Endothelial cell of umbilical vein (primary cell): ENCODE data around the gene PHEX. TPM values are rescaled to one million over a fixed set of nuclear protein-coding genes. Genes with fewer than 3 reads are reported as not detected.

Experiments used
- BruUV-seq: library from RNA; stranded (reverse); fragments of 400-500 nt; replicated peaks from 2 replicates; lab custom pipeline; 2021; lab: Mats Ljungman, UMichigan
- CTCF ChIA-PET: fragments of 300-600, 350-600 bp; sonication (Branson Sonifier 250); formaldehyde crosslinking; loops from one replicate; lab custom pipeline; 2021; ENCODE audit warnings: antibody characterized with exemption, inconsistent platforms; lab: Charles Lee
- POLR2A ChIA-PET: fragments of 300-600, 350-600 bp; sonication (Branson Sonifier 250); formaldehyde crosslinking; loops from one replicate; lab custom pipeline; 2021; ENCODE audit warnings: antibody characterized with exemption, inconsistent platforms; lab: Charles Lee
- DNase-seq: peaks from one replicate; pipeline ENCODE4 v3.0.0-alpha.2; 2011; ENCODE audit warnings: low read depth, low spot score
- FAIRE-seq: peaks from 2 replicates; lab custom pipeline; 2011; peaks lifted over from hg19 to GRCh38; lab: Jason Lieb, UNC
- H2AFZ ChIP-seq: 2 replicates; pipeline ENCODE4 v1.6.0; 2012; ENCODE audit warnings: low read depth, low read length, control low read depth, inconsistent platforms
- H3K27ac ChIP-seq: 2 replicates; pipeline ENCODE4 v1.5.1; 2011; ENCODE audit warnings: low read depth, mild to moderate bottlenecking, control low read depth, low read length, moderate library complexity; ENCODE audit not compliant: insufficient read depth
- H3K27me3 ChIP-seq, 2 experiments: 2 replicates each; pipeline versions ENCODE4 v1.6.0 to v1.6.1; 2011; ENCODE audit warnings: low read length in 2 of 2, mixed read lengths in 1 of 2; ENCODE audit not compliant: control insufficient read depth in 2 of 2, insufficient read depth in 2 of 2
- H3K36me3 ChIP-seq, 2 experiments: 2 replicates in 1 of 2; 3 replicates in 1 of 2; pipeline ENCODE4 v1.5.1; 2011; ENCODE audit warnings: low read length in 2 of 2, mild to moderate bottlenecking in 1 of 2, moderate library complexity in 1 of 2; ENCODE audit not compliant: control insufficient read depth in 2 of 2, insufficient read depth in 2 of 2; ENCODE audit errors: extremely low read depth in 1 of 2
- H3K4me1 ChIP-seq: 3 replicates; pipeline ENCODE4 v1.5.1; 2011; ENCODE audit warnings: mild to moderate bottlenecking, low read length; ENCODE audit not compliant: control insufficient read depth, insufficient read depth; ENCODE audit errors: extremely low read depth
- H3K4me2 ChIP-seq: 2 replicates; pipeline ENCODE4 v1.6.1; 2011; ENCODE audit warnings: low read length, control low read depth, mixed read lengths; ENCODE audit not compliant: insufficient read depth
- H3K4me3 ChIP-seq, 3 experiments: fragments of 200-600 bp in 1 of 3; sonication (generic), shearing (Covaris generic) in 1 of 3; replicated peaks in 1 of 3; 2 replicates each; pipeline ENCODE4 v1.5.1; 2011 to 2016; ENCODE audit warnings: control low read depth in 3 of 3, low read length in 3 of 3, mild to moderate bottlenecking in 2 of 3, inconsistent platforms in 1 of 3, low read depth in 1 of 3, moderate library complexity in 1 of 3; ENCODE audit not compliant: insufficient read depth in 1 of 3
- H3K79me2 ChIP-seq: 2 replicates; pipeline ENCODE4 v1.6.0; 2012; ENCODE audit warnings: low read length, inconsistent platforms; ENCODE audit not compliant: control insufficient read depth, insufficient read depth
- H3K9ac ChIP-seq: replicated peaks from 2 replicates; pipeline ENCODE3; 2011; ENCODE audit warnings: low read length, control low read depth; ENCODE audit not compliant: insufficient read depth; ENCODE audit errors: extremely low read depth
- H3K9me1 ChIP-seq: replicated peaks from 3 replicates; pipeline ENCODE4 v1.6.0; 2011; ENCODE audit warnings: mild to moderate bottlenecking, low read length; ENCODE audit not compliant: control insufficient read depth, insufficient read depth; ENCODE audit errors: extremely low read depth
- H3K9me3 ChIP-seq: replicated peaks from 2 replicates; pipeline ENCODE4 v1.5.1; 2012; ENCODE audit warnings: low read length, inconsistent platforms; ENCODE audit not compliant: control insufficient read depth, insufficient read depth
- H4K20me1 ChIP-seq: replicated peaks from 2 replicates; pipeline ENCODE3; 2011; ENCODE audit warnings: mild to moderate bottlenecking, low read length; ENCODE audit not compliant: control insufficient read depth, insufficient read depth; ENCODE audit errors: extremely low read depth
- CTCF ChIP-seq, 2 donors: IDR thresholded peaks; 1 replicate in 1 of 2; 2 replicates in 1 of 2; pipeline ENCODE4 v1.5.1; 2011; ENCODE audit warnings: low read length in 2 of 2, mild to moderate bottlenecking in 2 of 2, moderate library complexity in 2 of 2, control low read depth in 1 of 2, inconsistent platforms in 1 of 2, low read depth in 1 of 2; ENCODE audit not compliant: insufficient read depth in 1 of 2; ENCODE audit errors: extremely low read depth in 1 of 2
- FOS ChIP-seq: IDR thresholded peaks from 2 replicates; pipeline ENCODE4 v1.6.1; 2011; ENCODE audit warnings: mild to moderate bottlenecking, low read length, moderate library complexity, borderline replicate concordance; ENCODE audit not compliant: insufficient read depth
- GATA2 ChIP-seq: IDR thresholded peaks from 2 replicates; pipeline ENCODE4 v1.7.0; 2011; ENCODE audit warnings: low read depth, mild to moderate bottlenecking, moderate library complexity, mixed read lengths, low read length; ENCODE audit not compliant: insufficient read length, insufficient read depth
- MAX ChIP-seq: IDR thresholded peaks from 2 replicates; pipeline ENCODE4 v1.6.1; 2011; ENCODE audit not compliant: insufficient read depth, insufficient read length
- dilution Hi-C: fragments of 300-500 bp; cut with MboI; formaldehyde crosslinking; loops from one replicate; pipeline ENCODE4 v1.15.0; 2019; ENCODE audit warnings: low sequenced_read_pairs; ENCODE audit not compliant: extremely low pct_ligation_motif_present
- intact Hi-C: fragments of 100-400 bp; cut with micrococcal nuclease; formaldehyde crosslinking; loops from one replicate; pipeline ENCODE4 v1.10.0; 2022
- polyA plus RNA-seq, 4 experiments: library from polyadenylated mRNA; depleted of rRNA in 3 of 4; stranded (reverse) in 3 of 4; unstranded in 1 of 4; fragments of >200 nt; gene quantifications; 2 replicates each; pipeline versions ENCODE4 v1.2.1 to v1.2.3, GENCODE V29; 2011 to 2012; ENCODE audit warnings: missing spikeins in 1 of 4
- total RNA-seq: library from RNA; stranded (reverse); gene quantifications from 2 replicates; pipeline ENCODE4 v1.2.3, GENCODE V29; 2021

The PHEX gene
- total and polyA plus RNA-seq, 2 donors (not counting 3 experiments of a cell fraction or from before 2014, with no cell fraction given), result 0.07 to 0.44 TPM

- dilution Hi-C loops, result no loop called here
- no peaks in the 10 kb centered on the region for H3K4me1 ChIP-seq
- no peak overlapping the region for H3K27ac ChIP-seq
- FAIRE-seq, result no peak
- no peaks in the 10 kb centered on the region for H4K20me1 ChIP-seq
- no peak for TF ChIP-seq MAX
- TF ChIP-seq GATA2, result peak; percentile 34
- H2AFZ ChIP-seq, result no peak overlapping the region
- H3K9ac ChIP-seq, result no peak overlapping the region
- no peaks in the 10 kb centered on the region for H3K79me2 ChIP-seq
- H3K9me1 ChIP-seq, result no peaks in the 10 kb centered on the region
- no peak overlapping the region for H3K4me2 ChIP-seq
- H3K9me3 ChIP-seq, result no peaks in the 10 kb centered on the region
- ChIA-PET POLR2A (no interaction called here), CTCF (no interaction called here)
- H3K27me3 ChIP-seq, result no peaks in the 10 kb centered on the region
- intact Hi-C loops, result no loop called here
- H3K36me3 ChIP-seq, result no peaks in the 10 kb centered on the region
- BruUV-seq, result no TSS peak
- DNase-seq, result no peak
- no peak overlapping the region for H3K4me3 ChIP-seq
Observed at GRCh38 chrX:22164770-22165388, 132.8 kb downstream of the PHEX start.

GRCh38 chrX:22165732-22166457 lies 133.8 kb downstream of the PHEX start:
- POLR2A ChIA-PET, result no interaction called here
- DNase-seq, result no peak

More at GRCh38 chrX:22165732-22166457, 133.8 kb downstream of the PHEX start:
- Histone ChIP-seq H3K9ac (no peak overlapping the region), H3K27me3 (no peaks in the 10 kb centered on the region), H3K4me3 (no peak overlapping the region), H3K4me2 (no peak overlapping the region), H3K9me1 (no peaks in the 10 kb centered on the region), H3K27ac (no peak overlapping the region), H3K79me2 (no peaks in the 10 kb centered on the region), H3K9me3 (no peaks in the 10 kb centered on the region), H3K4me1 (no peaks in the 10 kb centered on the region), H4K20me1 (no peaks in the 10 kb centered on the region), H3K36me3 (no peaks in the 10 kb centered on the region), H2AFZ (no peak overlapping the region)
- TF ChIP-seq MAX (no peak), CTCF (IDR thresholded peaks at IDR 0.05; ENCODE audit: extremely low read depth in 1 of 2, insufficient read depth in 1 of 2, low read depth in 1 of 2, low read length in 2 of 2) (no peak), FOS (peak; percentile 44)
- intact Hi-C loops (no loop called here), dilution Hi-C loops (no loop called here)
- CTCF ChIA-PET, result no interaction called here
- no peak for FAIRE-seq
- no TSS peak for BruUV-seq
